Kidney (tissue), 14 donors: ENCODE data around the gene PDK2. TPM values are rescaled to one million over a fixed set of nuclear protein-coding genes. Genes with fewer than 3 reads are reported as not detected.

Source experiments
- DNase-seq, 5 donors: peaks; one replicate each; pipeline ENCODE4 v3.0.0-alpha.2; 2013 to 2020
- FAIRE-seq: peaks from 2 replicates; lab custom pipeline; 2012; peaks lifted over from hg19 to GRCh38; lab: Jason Lieb, UNC
- H3K27ac ChIP-seq, 2 donors: one replicate each; pipeline ENCODE4 v1.7.0; 2013; ENCODE audit warnings: low read depth in 2 of 2, low read length in 2 of 2, inconsistent platforms in 1 of 2
- H3K27me3 ChIP-seq: one replicate; pipeline ENCODE4 v1.7.1; 2013; ENCODE audit warnings: low read length, inconsistent platforms; ENCODE audit not compliant: control insufficient read depth, insufficient read depth
- H3K36me3 ChIP-seq, 3 donors: one replicate each; pipeline versions ENCODE4 v1.7.0 to v1.7.1; 2013; ENCODE audit warnings: low read length in 3 of 3, control low read depth in 1 of 3, inconsistent platforms in 1 of 3; ENCODE audit not compliant: insufficient read depth in 3 of 3, control insufficient read depth in 2 of 3
- H3K4me1 ChIP-seq, 3 donors: one replicate each; pipeline versions ENCODE4 v1.7.0 to v1.7.1; 2013; ENCODE audit warnings: low read length in 3 of 3, inconsistent platforms in 1 of 3, low read depth in 1 of 3; ENCODE audit not compliant: control insufficient read depth in 2 of 3, insufficient read depth in 2 of 3
- H3K4me3 ChIP-seq, 3 donors: one replicate each; pipeline versions ENCODE4 v1.7.0 to v1.8.1; 2013; ENCODE audit warnings: low read length in 3 of 3, control low read depth in 1 of 3, inconsistent platforms in 1 of 3
- H3K9ac ChIP-seq, 3 donors: one replicate each; pipeline versions ENCODE4 v1.7.0 to v1.7.1; 2013; ENCODE audit warnings: low read length in 3 of 3, control low read depth in 1 of 3, inconsistent platforms in 1 of 3
- H3K9me3 ChIP-seq, 3 donors: one replicate each; pipeline versions ENCODE4 v1.7.0 to v1.7.1; 2013; ENCODE audit warnings: low read length in 3 of 3, control low read depth in 1 of 3, inconsistent platforms in 1 of 3; ENCODE audit not compliant: control insufficient read depth in 2 of 3, insufficient read depth in 1 of 3
- CTCF ChIP-seq: IDR thresholded peaks from 3 replicates; pipeline ENCODE4 v1.5.1; 2012; ENCODE audit warnings: mild to moderate bottlenecking, moderate library complexity, borderline replicate concordance; ENCODE audit not compliant: insufficient read depth; ENCODE audit errors: extremely low read depth
- intact Hi-C: fragments of 100-400 bp; cut with DNase I; formaldehyde crosslinking; loops from one replicate; pipeline ENCODE4 v1.11.1; 2022
- polyA plus RNA-seq: library from polyadenylated mRNA; stranded (reverse); fragments of 350-450 nt; fragmentation: Illumina TruSeq; extraction: RNeasy Lipid Tissue Mini Kit (QIAGEN cat#74804); gene quantifications from one replicate; pipeline ENCODE4 v1.2.3, GENCODE V29; 2014; ENCODE audit warnings: low read depth, low replicate concordance; ENCODE audit not compliant: insufficient read depth
- total RNA-seq: library from RNA; stranded (reverse); fragmentation: NEBNext Ultra II Directional; extraction: Animal tissue kit (Norgen Biotek cat#: 25700); gene quantifications from one replicate; pipeline ENCODE4 v1.2.1, GENCODE V29; 2021
- donor health status: control.
- donor health status: control.
- donor health status: control.
- donor health status: control.
- donor health status: control.
- donor health status: DM: yes; HTN: yes; CAD: no.
- donor health status: Normal renal cell carcinoma (clear cell type).

Gene PDK2
- total and polyA plus RNA-seq, 2 donors from 2014 or later, result 41.9 to 121 TPM

- H3K27me3 ChIP-seq, result no peaks in the 10 kb centered on the region
- peak overlapping the region in 2 of 3 donors; percentile 37 to 85 for H3K9ac ChIP-seq
- intact Hi-C loops, result no loop called here
- peak in 3 of 5 donors; percentile 47 to 77 (median 57) for DNase-seq
- H3K9me3 ChIP-seq, result no peaks in the 10 kb centered on the region
- peaks cover 0 to 50% (median 32%) of the 10 kb centered on the region in 3 donors for H3K4me1 ChIP-seq
- FAIRE-seq, result no peak
- TF ChIP-seq CTCF, result no peak
- H3K27ac ChIP-seq, result peak overlapping the region; percentile 77 to 83
- H3K4me3 ChIP-seq, result peak overlapping the region; percentile 36 to 69 (median 68)
- H3K36me3 ChIP-seq, result peaks cover 0 to 19% (median 9%) of the 10 kb centered on the region in 3 donors
These were observed 52.7 kb downstream of the PDK2 start for GRCh38 chr17:50147841-50148225.

- peaks cover 0 to 50% (median 32%) of the 10 kb centered on the region in 3 donors for H3K4me1 ChIP-seq
- no peak for FAIRE-seq
These were observed 53.3 kb downstream of the PDK2 start for GRCh38 chr17:50148226-50149090.

GRCh38 chr17:50149091-50149416 lies 53.9 kb downstream of the PDK2 start:
- Histone ChIP-seq H3K4me3 (peak overlapping the region; percentile 20 to 62 (median 57)), H3K9ac (peak overlapping the region in 2 of 3 donors; percentile 51 to 69), H3K27me3 (no peaks in the 10 kb centered on the region), H3K27ac (peak overlapping the region; percentile 83 to 88), H3K36me3 (peaks cover 0 to 9% (median 7%) of the 10 kb centered on the region in 3 donors), H3K9me3 (no peaks in the 10 kb centered on the region), H3K4me1 (peaks cover 0 to 50% (median 34%) of the 10 kb centered on the region in 3 donors)
- DNase-seq (no peak), FAIRE-seq (no peak)
- intact Hi-C loops, result no loop called here
- no peak for TF ChIP-seq CTCF

More at GRCh38 chr17:50148226-50149090, 53.3 kb downstream of the PDK2 start:
- TF ChIP-seq CTCF, result peak; percentile 24
- peak; percentile 46 to 96 (median 73) for DNase-seq
- H3K27me3 ChIP-seq, result no peaks in the 10 kb centered on the region
- peak overlapping the region; percentile 36 to 69 (median 68) for H3K4me3 ChIP-seq
- peak overlapping the region; percentile 77 to 83 for H3K27ac ChIP-seq
- H3K9me3 ChIP-seq, result no peaks in the 10 kb centered on the region
- peak overlapping the region in 2 of 3 donors; percentile 15 to 85 for H3K9ac ChIP-seq
- peaks cover 0 to 13% (median 7%) of the 10 kb centered on the region in 3 donors for H3K36me3 ChIP-seq
- intact Hi-C loops, result no loop called here
